ENCODE measurements around the gene SDR42E1.

Gene SDR42E1, protein sequence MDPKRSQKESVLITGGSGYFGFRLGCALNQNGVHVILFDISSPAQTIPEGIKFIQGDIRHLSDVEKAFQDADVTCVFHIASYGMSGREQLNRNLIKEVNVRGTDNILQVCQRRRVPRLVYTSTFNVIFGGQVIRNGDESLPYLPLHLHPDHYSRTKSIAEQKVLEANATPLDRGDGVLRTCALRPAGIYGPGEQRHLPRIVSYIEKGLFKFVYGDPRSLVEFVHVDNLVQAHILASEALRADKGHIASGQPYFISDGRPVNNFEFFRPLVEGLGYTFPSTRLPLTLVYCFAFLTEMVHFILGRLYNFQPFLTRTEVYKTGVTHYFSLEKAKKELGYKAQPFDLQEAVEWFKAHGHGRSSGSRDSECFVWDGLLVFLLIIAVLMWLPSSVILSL

DNA sequence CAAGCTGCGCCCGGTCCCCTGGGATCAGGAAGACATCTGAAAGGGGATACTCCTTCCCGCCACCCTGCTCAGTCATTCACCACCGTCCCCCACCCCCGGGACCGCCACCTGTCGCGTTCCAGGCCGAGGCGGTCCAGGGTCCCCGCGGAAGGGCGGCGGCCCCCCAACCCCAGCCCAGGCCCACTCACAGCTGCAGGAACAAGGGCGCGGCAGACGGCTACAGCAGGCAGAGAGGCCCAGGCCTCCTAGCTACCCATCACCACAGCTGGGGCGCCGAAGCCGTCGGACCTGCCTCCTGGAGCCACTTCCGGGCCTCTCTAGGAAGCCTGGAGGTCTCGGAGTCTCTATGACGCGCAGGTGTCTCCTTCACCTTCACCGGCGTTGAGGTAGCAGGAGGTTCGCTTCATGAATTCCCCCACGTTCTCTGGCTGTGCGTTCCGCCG lies at the start of gene SDR42E1:
TSS of gene SDR42E1 (minus strand) at position 272 of the 443 bp plus-strand sequence. CDS start 10,612 bp downstream, outside the sequence.
- Mint-ChIP-seq H3K36me3 (peaks cover 7% of the 10 kb centered on the region), H3K27me3 (peaks cover 3% of the 10 kb centered on the region), H3K4me1 (ENCODE audit: low read depth) (peaks cover 24% of the 10 kb centered on the region), H3K9me3 (ENCODE audit: low read depth) (peaks cover 6% of the 10 kb centered on the region), H3K4me3 (peak within 1 kb of the TSS; percentile 92), H3K27ac (peak within 1 kb of the TSS; percentile 88)

DNA sequence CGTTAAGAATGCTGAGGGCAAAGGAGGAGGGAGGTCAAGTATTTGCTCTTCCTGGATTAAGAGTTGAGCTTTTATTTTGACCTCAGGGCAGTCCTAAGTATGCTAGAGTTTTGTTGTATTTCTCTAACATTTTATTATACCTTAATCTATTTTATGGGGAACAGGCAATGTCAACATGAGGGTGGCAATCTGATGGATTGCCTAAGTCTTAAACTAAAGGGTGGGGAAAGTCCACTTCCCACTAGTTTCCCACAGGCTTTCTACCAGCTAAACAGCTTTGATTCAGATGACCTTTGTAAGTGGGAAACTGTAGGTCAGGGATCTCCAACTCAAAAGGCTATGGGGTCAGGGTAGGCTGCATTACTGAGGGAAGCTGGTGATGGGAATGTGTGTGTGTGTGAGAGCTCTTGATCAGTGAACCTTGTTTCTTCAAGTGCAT lies 48.7 kb upstream of the SDR42E1 start:
- Mint-ChIP-seq H3K4me3 (no peak overlapping the region), H3K4me1 (ENCODE audit: low read depth) (no peaks in the 10 kb centered on the region), H3K27ac (no peak overlapping the region), H3K36me3 (no peaks in the 10 kb centered on the region), H3K27me3 (peaks cover 12% of the 10 kb centered on the region), H3K9me3 (ENCODE audit: low read depth) (no peaks in the 10 kb centered on the region)

DNA sequence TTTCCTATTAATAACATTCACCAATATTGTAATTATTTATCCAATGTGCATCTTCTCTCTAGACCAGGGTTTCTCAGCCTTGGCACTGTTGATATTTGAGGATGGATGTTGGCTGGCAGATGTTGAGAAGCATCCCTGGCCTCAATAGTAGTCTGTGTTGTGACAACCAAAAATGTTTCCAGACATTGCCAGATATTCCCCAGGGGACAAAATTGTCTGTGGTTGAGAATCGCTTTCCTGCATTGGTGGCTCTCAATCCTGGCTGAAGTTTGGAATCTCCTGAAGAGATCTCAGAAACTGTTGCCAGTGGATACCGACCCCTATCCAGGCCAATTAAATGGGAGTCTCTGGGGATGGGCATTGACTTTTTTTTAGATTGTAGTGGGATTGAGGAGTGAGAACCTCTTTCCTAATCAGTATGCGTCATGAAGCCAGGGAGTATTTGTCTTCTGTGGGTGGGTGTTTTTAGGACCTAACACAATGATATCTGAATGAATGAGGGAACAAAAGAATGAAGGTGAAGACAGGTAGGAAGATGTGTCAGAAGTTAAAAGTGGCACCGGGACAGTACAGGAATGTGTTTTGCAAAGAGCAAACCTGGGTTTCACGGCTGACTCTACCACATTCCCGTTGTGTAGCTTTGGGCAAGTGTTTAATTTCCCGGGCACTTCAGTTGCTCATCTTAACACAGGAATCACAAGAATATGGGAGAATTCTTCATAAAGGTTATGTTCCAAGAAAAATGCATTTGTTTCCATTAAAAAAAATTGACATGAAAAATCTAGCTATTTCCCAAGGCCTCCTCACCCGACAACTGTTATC lies 48.1 kb upstream of the SDR42E1 start:
- H3K27ac Mint-ChIP-seq = no peak overlapping the region
- H3K4me3 Mint-ChIP-seq = no peak overlapping the region
- H3K27me3 Mint-ChIP-seq = peaks cover 12% of the 10 kb centered on the region
- no peaks in the 10 kb centered on the region for H3K9me3 Mint-ChIP-seq (ENCODE audit: low read depth)
- no peaks in the 10 kb centered on the region for H3K36me3 Mint-ChIP-seq
- H3K4me1 Mint-ChIP-seq (ENCODE audit: low read depth) = no peaks in the 10 kb centered on the region

DNA sequence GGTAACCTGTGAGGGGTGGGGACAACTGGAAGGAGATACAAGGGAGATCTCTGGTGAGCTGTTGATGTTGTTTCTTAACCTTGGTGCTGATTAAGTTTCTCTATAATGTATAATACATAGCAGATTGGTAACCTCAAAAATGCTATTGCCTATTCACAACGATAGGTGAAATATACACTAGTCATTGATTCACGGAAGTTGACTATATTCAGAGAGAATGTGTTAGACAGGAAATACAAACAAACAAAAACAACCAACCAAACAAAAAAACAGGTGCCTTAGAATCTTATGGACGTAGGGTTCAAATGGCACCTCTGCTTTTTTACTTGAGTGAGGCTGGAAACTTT lies 45.3 kb upstream of the SDR42E1 start:
- Mint-ChIP-seq H3K4me3 (no peak overlapping the region), H3K27me3 (peaks cover 9% of the 10 kb centered on the region), H3K4me1 (ENCODE audit: low read depth) (no peaks in the 10 kb centered on the region), H3K36me3 (no peaks in the 10 kb centered on the region), H3K9me3 (ENCODE audit: low read depth) (no peaks in the 10 kb centered on the region), H3K27ac (no peak overlapping the region)

DNA sequence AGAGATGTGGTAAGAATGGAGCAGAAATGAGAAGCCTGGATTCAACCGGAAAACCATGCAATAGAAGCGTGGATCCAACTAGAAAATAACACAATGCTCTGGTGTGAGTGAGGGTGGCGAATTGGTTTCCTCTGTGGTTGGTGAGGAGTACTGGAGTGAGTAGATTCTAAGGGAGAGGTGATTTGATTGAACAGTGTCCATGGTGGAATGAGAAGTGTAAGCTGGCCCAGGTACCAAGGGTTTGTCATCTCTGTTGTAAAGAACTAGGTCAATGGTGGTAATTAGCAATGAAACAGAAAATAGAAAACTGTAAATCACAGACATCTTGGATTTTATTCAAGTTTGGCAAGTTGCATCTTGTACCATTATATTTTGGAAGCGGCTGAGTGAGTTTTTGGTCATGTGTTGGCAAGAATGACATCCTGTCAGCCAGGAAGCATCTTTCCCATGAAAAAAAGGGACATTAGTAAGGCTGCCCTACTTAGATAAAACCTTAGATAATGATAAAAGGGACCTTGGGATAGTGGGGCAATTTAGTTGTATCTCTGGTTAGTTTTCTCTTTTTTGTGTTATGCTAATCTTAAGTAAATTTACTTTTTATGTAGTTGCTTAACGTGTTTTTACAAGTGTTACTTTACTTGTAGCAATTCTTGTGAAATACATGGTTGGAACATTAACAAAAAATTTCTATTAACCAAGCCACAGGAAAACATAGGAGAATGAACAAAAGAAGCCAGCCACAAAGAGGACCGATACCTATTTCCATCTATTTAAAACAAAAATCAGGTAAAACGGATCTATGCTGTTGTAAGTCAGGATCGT lies 44.7 kb upstream of the SDR42E1 start:
- Mint-ChIP-seq H3K36me3 (no peaks in the 10 kb centered on the region), H3K27me3 (peaks cover 10% of the 10 kb centered on the region), H3K4me1 (ENCODE audit: low read depth) (no peaks in the 10 kb centered on the region), H3K9me3 (ENCODE audit: low read depth) (no peaks in the 10 kb centered on the region), H3K27ac (no peak overlapping the region), H3K4me3 (no peak overlapping the region)

DNA sequence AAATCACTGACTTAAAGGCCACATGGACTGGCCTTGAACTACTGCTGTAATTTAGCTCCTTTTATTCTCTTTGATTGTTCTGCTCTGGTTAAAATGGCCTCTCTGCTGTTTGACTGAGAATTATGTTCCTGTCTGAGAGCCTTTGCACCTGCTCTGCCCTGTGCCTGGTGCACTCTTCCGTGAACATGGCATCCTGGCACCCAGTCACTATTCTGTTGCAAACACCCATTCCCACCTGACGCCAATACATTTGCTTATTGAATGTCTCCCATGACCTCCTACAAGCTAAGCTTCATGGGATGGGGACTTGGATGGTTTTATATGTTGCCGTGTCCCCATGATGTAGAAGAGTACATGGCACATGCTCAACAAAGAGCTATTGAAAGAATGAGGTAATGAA lies 43.8 kb upstream of the SDR42E1 start:
- Mint-ChIP-seq H3K27ac (no peak overlapping the region), H3K27me3 (peaks cover 8% of the 10 kb centered on the region), H3K4me1 (ENCODE audit: low read depth) (no peaks in the 10 kb centered on the region), H3K36me3 (no peaks in the 10 kb centered on the region), H3K9me3 (ENCODE audit: low read depth) (no peaks in the 10 kb centered on the region), H3K4me3 (no peak overlapping the region)

DNA sequence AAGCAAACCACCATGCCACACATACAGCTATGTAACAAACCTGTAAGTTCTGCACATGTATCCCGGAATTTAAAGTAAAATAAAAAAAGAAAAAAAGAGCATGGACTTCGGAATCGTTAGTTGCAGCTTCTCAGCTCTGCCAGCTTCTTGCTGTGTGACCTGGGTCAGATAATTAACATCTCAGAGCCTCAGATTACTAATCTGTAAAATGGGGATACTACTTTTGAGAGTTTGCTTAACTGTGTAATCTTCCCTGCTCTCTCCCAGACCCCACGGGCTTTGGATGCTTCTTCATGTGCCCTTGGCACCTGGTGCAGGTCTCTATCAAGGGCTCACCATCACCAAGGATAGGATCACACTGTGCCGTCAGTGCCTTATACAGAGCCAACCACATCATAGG lies 40.4 kb upstream of the SDR42E1 start:
- Mint-ChIP-seq H3K27me3 (peaks cover 6% of the 10 kb centered on the region), H3K4me1 (ENCODE audit: low read depth) (no peaks in the 10 kb centered on the region), H3K36me3 (no peaks in the 10 kb centered on the region), H3K9me3 (ENCODE audit: low read depth) (no peaks in the 10 kb centered on the region), H3K4me3 (no peak overlapping the region), H3K27ac (no peak overlapping the region)

DNA sequence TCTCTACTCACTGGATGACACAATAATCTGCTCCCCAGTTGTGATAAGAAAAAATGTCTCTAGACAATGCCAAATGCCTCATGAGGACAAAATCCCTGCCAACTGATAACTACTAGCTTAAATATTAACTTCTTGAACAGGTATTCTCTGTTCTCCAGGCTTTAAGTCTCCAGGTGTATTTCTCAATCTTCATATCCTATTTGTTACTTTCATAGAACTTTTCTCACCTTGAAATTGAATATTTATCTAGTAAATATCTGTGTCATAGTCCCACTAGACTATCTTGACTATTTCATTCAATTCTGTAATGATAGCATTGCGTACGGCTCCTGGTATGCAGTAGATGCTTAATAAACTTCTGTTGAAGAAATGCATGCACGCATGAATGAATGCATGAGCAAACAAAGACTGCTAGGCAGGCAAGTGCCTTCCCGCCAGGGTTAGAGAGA lies 39.7 kb upstream of the SDR42E1 start:
- H3K9me3 Mint-ChIP-seq (ENCODE audit: low read depth) = no peaks in the 10 kb centered on the region
- peaks cover 6% of the 10 kb centered on the region for H3K27me3 Mint-ChIP-seq
- H3K4me1 Mint-ChIP-seq (ENCODE audit: low read depth) = no peaks in the 10 kb centered on the region
- no peak overlapping the region for H3K4me3 Mint-ChIP-seq
- no peak overlapping the region for H3K27ac Mint-ChIP-seq
- H3K36me3 Mint-ChIP-seq = no peaks in the 10 kb centered on the region

DNA sequence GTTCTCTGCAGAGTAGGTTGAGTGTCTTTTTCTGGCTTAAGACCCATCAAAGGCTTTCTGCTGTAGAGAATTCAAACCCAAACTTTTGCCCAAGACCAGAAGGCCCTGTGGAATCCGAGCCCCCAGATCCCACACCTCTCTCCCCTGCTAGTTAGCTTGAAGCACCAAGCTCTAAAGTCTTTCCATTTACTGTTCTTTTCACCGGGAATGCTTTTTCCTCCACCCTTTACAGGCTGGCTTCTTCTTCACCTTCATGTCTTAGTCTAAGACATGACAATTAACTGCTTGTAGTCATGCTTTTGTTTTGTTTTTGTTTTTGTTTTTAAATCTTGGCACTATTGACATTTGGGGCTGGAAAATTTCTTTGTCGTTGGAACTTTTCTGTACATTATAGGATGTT lies 39.2 kb upstream of the SDR42E1 start:
- peaks cover 6% of the 10 kb centered on the region for H3K27me3 Mint-ChIP-seq
- H3K9me3 Mint-ChIP-seq (ENCODE audit: low read depth) = no peaks in the 10 kb centered on the region
- H3K4me3 Mint-ChIP-seq = no peak overlapping the region
- no peaks in the 10 kb centered on the region for H3K36me3 Mint-ChIP-seq
- no peaks in the 10 kb centered on the region for H3K4me1 Mint-ChIP-seq (ENCODE audit: low read depth)
- no peak overlapping the region for H3K27ac Mint-ChIP-seq

DNA sequence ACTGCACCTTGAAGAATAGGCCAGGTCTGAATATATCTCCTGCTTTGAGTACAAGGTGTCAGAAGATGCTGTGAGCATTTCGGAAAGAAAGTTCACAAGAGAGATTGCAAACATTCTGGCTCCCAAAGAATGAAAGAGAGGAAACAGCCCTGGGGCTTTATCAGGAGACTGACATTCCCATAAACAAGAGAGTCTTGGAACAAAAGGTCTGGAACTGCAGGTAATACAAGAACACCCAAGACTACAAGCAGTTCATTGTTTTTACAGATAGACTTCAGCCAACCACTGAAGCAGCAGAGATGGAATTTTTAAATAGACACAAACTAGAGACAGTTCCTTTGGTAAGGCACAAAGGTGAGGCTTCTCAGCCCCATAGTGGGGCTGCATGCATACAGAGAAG lies 38.2 kb upstream of the SDR42E1 start:
- Mint-ChIP-seq H3K27me3 (peaks cover 6% of the 10 kb centered on the region), H3K36me3 (no peaks in the 10 kb centered on the region), H3K9me3 (ENCODE audit: low read depth) (no peaks in the 10 kb centered on the region), H3K4me1 (ENCODE audit: low read depth) (no peaks in the 10 kb centered on the region), H3K4me3 (no peak overlapping the region), H3K27ac (no peak overlapping the region)

DNA sequence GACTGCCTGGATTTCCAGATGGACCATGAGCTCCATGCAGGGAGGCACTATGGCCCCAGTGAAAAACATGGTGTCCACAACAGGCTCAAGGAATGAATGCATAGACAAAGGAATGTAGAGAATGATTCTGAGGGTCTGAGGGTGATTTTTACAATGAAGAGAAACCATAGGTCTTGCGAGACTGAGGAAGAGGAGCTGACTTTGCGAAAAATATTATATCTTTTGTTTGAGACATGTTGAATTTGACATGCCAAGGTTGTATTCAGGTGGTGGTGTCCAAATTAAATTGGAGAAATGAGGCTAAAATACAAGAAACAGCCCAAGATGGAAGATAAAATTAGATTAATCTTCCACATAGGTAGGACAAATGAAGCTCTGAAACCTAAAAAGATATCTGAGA lies 36.5 kb upstream of the SDR42E1 start:
- Mint-ChIP-seq H3K36me3 (no peaks in the 10 kb centered on the region), H3K4me1 (ENCODE audit: low read depth) (no peaks in the 10 kb centered on the region), H3K27me3 (peaks cover 12% of the 10 kb centered on the region), H3K4me3 (no peak overlapping the region), H3K27ac (no peak overlapping the region), H3K9me3 (ENCODE audit: low read depth) (no peaks in the 10 kb centered on the region)

DNA sequence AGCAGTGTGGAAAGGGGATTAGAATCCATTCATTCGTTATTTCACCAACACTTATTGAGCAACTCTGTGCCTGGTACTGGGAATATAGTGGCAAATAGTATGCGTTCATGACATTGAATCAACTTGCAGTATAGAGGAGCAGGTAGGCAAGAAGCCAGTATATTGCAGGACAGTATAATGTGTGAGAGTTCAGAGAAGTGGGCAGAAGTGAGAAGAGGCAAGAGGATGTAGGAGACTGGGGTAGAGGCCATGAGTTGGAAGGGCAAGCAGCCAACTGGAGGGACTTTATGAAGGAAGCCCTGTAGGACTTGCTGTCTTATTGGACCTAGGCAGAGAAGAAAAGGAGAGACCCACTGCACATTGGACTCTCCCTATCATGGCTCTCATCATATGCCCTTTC lies 36.1 kb upstream of the SDR42E1 start:
- Mint-ChIP-seq H3K4me3 (no peak overlapping the region), H3K36me3 (no peaks in the 10 kb centered on the region), H3K9me3 (ENCODE audit: low read depth) (no peaks in the 10 kb centered on the region), H3K27ac (no peak overlapping the region), H3K4me1 (ENCODE audit: low read depth) (no peaks in the 10 kb centered on the region), H3K27me3 (peaks cover 12% of the 10 kb centered on the region)

DNA sequence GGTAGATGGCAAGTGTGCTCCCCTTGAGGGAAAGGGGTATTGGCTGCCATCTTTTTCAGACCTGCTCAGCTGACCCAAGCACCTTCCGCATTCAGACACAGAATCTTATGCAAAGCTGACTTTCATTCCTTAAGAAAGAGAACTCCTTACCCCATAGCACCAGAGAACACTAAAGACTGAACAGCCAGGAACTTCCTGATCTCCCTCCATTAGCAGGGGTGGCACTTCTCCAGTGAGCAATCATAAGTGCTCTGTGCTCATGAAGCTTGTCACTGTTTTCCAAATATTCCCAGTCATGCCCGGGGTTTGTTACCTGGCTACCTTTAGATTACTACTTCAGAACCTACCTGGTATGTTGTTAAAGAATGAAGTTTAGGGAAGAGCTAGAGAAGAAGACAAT lies 35.7 kb upstream of the SDR42E1 start:
- no peaks in the 10 kb centered on the region for H3K36me3 Mint-ChIP-seq
- no peak overlapping the region for H3K4me3 Mint-ChIP-seq
- peaks cover 12% of the 10 kb centered on the region for H3K27me3 Mint-ChIP-seq
- no peaks in the 10 kb centered on the region for H3K4me1 Mint-ChIP-seq (ENCODE audit: low read depth)
- H3K9me3 Mint-ChIP-seq (ENCODE audit: low read depth) = no peaks in the 10 kb centered on the region
- H3K27ac Mint-ChIP-seq = no peak overlapping the region

DNA sequence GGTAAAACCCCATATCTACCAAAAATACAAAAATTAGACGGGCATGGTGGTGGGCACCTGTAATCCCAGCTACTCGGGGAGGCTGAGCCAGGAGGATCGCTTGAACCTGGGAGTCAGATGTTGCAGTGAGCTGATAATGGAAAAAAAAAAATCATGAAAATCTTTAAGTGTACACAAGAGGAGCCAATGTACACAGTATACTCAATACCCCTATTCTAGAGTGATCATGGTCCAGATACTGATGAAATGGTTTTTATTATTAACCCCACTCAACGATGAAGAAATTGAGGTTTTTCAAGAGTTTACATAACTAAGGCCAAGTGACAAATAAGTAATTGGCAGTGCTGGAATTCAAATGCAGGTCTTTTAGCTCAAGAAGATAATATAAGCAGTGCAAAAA lies 35.3 kb upstream of the SDR42E1 start:
- Mint-ChIP-seq H3K27ac (no peak overlapping the region), H3K27me3 (peaks cover 12% of the 10 kb centered on the region), H3K36me3 (no peaks in the 10 kb centered on the region), H3K4me3 (no peak overlapping the region), H3K9me3 (ENCODE audit: low read depth) (no peaks in the 10 kb centered on the region), H3K4me1 (ENCODE audit: low read depth) (no peaks in the 10 kb centered on the region)

DNA sequence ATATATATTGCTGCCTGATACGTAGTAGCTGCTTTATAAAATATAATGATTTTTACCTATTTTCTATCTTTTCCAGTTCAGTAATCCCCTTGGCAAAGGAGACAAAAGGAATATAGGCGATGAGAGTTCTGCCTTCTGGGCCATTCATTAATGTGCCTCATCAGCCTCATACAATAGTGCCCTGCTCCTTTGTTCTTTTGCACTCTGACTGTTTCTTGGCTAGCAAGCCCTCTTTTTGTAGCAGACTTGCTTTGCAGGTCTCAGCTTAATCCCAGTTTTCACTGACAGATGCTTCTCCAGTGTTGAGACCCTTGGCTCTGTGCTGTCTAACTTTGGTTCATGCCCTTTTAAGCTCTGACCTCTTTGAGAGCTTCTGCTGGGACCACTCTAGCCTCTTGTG lies 34.2 kb upstream of the SDR42E1 start:
- Mint-ChIP-seq H3K9me3 (ENCODE audit: low read depth) (no peaks in the 10 kb centered on the region), H3K27ac (no peak overlapping the region), H3K4me1 (ENCODE audit: low read depth) (no peaks in the 10 kb centered on the region), H3K36me3 (no peaks in the 10 kb centered on the region), H3K4me3 (no peak overlapping the region), H3K27me3 (peaks cover 11% of the 10 kb centered on the region)
